NCI-H2227 treated with DMSO at 0.1 percent for 48 hours (cell line): ENCODE data around the gene CLMN.

Experiments
- DNase-seq: peaks from one replicate; lab custom pipeline; 2025; lab: John Stamatoyannopoulos, UW

Gene CLMN, protein sequence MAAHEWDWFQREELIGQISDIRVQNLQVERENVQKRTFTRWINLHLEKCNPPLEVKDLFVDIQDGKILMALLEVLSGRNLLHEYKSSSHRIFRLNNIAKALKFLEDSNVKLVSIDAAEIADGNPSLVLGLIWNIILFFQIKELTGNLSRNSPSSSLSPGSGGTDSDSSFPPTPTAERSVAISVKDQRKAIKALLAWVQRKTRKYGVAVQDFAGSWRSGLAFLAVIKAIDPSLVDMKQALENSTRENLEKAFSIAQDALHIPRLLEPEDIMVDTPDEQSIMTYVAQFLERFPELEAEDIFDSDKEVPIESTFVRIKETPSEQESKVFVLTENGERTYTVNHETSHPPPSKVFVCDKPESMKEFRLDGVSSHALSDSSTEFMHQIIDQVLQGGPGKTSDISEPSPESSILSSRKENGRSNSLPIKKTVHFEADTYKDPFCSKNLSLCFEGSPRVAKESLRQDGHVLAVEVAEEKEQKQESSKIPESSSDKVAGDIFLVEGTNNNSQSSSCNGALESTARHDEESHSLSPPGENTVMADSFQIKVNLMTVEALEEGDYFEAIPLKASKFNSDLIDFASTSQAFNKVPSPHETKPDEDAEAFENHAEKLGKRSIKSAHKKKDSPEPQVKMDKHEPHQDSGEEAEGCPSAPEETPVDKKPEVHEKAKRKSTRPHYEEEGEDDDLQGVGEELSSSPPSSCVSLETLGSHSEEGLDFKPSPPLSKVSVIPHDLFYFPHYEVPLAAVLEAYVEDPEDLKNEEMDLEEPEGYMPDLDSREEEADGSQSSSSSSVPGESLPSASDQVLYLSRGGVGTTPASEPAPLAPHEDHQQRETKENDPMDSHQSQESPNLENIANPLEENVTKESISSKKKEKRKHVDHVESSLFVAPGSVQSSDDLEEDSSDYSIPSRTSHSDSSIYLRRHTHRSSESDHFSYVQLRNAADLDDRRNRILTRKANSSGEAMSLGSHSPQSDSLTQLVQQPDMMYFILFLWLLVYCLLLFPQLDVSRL

DNA sequence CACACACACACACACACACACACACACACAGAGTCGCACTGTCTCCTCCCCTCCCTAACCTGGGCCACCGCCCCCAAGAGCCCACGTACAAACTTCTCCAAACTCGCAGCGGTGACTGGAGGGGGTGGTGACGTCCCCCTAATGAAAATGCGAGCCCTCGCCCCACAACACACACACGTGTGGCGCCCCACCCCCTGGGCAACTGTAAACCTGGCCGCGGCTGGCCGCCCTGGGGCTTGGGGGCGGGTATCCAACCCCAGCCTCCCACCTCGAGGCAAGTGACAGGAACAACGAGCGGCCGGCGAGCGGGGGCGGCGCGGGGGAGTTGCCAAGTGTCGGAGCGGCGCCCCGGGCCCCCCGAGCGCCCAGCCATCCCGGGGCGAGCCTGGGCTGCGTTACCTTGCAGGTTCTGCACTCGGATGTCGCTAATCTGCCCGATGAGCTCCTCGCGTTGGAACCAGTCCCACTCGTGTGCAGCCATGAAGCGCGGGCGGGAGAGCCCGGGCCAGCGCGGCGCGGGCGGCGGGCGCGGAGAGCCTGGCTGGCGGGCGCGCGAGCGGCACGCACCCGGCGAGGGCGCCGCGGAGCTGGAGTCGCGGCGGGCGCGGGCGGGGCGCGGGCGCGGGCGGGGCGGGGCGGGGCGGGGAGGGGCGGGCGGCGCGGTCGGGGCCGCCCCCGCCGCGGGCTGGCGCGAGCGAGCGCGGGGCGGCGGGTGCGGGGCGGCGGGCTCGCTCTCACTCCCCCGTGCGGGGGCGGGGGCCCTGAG, at the start of gene CLMN:
Gene CLMN (minus strand): TSS at position 597 of the 766 bp plus-strand sequence. CDS start 116 bp downstream, at position 481.
- peak; percentile 54 for DNase-seq

DNA sequence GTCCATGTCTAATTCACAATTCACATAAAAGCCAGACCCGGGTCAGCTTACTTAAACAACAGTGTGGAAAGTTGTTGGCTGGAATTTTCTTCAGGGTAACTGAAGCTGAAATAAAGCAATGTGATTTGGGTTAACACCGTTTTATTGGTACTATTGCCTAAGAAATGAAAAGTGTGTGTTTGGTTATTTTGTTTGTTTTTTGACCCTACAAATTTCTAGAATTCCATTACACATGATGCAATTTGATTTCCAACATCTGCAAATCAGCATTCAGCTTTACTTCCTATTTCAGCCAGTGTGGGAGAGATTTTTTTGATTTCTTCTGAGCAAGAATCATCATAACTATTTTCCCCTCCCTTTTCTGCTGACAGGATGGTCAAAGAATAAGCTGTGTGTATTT, 45.7 kb upstream of the CLMN start:
- DNase-seq = no peak

DNA sequence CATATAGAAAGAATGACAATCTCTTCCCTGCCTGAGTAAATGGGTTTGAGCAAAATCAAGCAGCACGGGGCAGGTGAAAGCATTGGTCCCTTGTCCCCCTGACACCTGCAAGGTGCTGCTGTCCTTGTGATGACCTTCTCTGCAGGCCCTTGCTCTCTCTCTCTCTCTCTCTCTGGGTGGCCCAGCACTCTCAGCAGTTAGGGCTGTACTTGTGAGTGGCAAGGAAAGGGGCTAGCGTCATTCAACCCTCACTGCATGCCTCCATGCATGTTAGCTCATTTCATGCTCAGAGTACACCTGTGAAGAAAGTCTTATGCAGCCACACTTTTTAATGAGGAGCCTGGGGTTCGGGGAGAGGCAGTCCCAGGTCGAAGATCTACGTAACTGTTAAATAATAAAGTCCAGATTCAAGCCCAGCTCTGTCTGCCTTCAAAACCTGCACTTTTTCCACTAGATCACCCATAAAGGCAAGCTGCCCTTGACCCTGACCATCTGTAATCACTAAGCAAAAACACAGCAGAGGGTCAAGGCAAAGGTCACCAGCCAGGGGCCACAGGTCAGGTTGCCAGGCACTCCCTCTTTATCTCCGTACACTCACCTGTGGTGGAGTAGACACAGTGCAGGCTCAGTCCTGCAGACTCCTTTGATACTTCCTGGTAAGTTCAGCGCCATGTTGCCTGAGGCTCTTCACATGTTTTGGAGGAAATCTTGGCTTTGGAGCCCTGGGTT, 44.9 kb upstream of the CLMN start:
- no peak for DNase-seq

DNA sequence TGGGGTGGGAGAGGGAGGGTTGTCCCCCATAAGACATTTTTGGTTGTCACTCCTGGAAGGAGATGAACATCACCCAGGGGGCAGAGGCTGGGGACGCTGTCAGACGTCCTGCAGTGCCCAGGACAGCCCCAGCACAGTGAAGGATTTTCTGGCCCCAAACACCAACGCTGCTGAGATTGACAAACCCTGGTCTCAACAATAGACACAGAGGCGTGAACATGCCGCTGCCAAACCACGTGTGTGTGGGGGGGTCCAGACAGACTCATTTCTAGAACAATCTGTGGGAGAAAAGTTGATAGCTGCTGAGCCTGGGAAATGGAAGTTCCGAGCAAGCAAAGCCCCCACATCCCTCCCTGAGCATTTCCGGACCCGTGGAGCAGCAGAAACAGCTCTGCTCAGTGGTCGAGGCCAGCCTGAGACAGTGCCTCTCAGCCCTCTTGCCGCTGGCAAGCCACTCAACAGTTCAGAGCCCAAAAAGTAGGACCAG, 43.8 kb upstream of the CLMN start:
- no peak for DNase-seq

DNA sequence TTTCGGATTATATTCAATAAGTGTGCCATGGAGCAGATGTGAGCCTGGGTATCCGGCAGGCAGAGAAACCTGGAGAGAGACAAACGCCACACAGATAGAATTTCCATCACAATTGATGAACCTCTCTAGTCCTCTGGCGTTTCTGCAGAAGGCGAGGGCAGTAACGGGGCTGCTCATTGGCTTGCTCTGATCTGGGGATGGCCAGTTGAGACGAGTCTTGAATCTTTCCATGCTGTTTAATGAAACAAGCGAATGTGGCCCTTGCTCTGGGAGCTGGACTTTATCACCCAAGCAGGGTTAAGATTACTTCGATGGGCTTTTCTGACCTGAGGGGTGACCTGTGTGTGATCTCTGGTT, 42.4 kb upstream of the CLMN start:
- DNase-seq = no peak

DNA sequence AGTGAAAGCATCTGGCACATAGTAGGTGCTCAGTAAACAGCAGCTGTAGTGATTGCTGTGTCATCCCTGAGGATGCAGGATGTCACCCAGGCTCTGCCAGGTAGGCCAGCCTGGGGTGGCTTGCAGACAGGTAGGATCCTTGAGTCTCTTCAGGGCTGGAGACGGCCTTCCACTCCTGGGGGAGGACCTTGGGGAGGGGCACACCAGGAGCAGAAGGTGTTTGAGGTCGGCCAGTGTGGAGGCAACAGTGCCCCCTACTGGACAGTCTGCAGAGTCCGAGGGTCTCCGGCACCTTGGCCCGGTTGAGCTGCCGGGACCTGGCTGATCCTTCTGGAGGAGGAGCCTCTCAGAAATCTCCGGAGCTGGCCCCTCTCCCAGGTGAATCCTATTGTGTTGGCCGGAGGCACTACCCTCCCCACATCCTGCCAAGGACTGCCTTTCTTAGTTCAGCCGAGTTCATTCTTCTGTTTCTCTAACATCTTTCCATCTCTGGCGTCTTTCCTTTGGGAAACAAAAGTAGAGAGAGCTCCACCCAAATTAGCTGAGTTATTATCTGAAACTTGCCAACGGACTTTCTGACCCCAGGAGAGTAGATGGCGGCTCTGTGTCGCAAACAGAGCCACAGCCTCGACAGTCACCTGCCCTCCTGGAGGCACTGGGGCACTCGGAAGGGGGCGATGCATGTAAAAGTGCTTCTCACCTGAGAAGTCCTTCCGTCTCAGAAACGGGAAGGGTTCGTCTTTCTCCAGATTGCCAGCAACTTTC, 41.8 kb upstream of the CLMN start:
- DNase-seq = no peak

DNA sequence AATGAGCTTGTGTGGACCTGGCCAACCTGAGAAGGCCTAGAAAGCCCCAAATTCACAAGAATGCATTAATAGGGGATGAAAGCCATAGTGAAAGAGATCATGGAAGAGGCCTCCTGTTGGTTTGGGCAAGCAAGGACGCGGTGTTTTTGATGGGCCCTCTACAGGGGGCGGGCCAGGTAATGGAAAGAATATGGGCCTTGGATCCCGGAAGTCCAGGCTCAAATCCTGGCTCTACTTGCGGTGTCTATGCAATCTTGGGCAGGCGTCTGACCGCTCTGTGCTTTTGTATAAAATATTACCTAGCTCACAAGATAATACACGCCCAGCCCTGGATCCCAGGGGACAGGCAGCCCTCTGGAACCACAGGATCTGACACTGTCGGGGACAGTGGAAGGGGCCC, 41.1 kb upstream of the CLMN start:
- DNase-seq = no peak

DNA sequence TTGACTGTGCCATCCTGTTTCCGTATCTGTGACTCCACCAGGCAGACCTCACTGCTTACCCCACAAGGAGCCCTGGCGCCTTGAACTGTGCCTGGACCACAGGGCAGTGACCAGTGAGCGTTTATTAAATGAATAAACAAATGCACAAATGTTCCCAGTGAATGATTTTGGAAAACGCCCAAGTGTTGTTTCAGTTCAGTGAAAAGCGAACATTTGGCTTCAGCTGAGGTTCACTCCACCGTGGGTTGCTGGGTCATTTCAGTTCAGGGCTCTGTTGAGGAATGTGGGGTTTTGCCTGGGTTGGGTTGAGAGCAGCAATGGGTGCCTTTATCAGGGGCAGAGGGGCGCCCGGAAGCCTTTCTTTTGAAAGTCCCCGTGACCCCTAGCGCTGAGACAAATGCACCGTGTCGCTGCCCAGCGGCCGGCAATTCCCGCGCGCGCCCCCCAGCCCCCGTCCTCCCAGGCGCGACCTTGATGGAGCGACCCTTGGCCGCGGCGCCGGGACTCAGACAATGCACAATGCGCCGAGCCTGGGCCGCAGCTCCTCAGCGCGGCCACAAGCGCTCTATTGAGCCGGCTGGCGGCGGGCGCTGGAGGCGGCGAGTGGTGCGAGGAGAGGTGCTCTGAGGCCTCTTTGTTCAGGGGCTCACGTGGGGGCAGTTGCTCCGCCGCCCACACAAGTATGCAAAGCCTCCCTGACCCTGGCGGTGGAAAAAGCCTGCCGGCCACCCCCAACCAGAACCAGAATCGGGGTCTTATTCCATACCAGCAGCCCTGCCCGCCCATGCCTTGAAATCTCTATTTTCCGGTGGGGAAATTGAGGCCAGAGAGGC, 40.5 kb upstream of the CLMN start:
- no peak for DNase-seq

DNA sequence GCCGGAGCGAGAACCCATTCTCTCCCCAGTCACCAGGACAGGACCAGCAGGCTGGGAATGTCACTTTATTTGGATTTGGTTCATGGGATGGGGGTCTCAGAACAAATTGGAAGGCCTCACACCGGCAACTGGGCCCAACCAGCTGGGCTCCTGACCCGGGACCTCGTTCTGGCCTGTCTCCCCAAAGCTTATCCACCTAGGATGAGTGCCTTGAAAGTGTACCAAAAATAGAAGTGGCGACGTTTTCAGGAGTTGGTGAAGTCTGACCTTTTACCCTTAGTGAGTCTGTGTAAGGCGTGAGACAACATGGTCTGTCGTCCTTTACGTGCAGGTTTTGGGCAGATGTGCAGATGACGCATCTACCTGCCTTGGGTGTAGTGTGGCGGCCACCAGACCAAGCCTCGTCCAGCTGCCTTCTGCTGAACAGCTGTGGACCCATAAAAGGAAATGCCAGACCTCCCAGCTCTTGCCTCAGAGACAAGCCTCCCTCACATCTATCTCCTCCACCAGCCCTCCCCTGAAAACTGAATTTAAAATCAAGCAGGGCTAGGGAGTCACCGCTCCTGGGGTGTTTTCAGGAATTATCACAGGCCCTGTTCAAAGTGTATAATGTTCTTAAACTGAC, 36.6 kb upstream of the CLMN start:
- DNase-seq = no peak

DNA sequence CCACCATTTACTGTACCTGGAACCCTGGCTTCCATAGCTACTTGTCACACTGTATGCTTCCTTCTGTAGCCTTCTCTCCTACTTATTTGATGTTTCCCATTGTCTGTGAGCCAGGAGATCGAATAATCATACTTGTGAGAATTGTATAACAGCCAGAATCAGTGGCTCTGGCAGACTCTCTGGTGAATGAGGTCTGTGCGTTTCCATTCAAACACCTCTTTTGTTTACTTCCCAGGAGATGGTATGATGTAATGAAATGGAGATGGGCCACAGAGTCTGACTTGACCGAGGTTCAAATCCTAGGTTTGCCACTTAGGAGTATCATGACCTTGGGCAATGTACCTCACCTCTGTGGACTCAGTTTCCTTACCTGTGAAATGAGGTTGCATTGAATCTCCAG, 35.7 kb upstream of the CLMN start:
- DNase-seq = no peak

DNA sequence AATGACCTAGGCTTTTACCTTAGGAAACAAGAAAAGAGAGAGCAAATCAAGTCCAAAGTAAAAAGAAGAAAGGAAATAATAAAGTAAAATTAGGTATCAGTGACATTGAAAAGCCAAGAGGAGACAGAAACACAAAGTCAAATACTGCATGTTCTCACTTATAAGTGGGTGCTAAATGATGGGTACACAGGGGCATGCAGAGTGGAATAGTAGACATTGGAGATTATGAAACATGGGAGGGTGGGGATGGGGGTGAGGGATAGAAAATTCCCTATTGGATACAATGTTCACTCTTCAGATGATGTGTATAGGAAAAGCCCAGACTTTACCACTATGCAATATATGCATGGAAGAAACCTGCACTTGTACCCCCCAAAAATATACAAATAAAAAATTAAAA, 35.1 kb upstream of the CLMN start:
- DNase-seq = no peak

DNA sequence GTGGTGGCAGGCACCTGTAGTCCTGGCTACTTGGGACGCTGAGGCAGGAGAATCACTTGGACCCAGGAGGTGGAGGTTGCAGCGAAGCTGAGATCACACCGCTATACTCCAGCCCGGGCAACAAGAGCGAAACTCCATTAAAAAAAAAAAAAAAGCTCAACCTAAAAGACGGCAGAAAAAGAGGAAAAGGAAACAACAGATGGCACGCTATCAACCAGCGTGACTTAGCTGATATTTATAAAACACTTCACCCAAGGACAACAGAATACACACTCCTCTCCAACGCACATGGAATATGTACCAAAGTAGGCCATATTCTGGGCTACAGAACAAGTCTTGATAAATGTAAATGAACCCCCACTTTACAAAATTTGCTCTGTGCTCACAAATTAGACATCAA, 34.0 kb upstream of the CLMN start:
- no peak for DNase-seq

DNA sequence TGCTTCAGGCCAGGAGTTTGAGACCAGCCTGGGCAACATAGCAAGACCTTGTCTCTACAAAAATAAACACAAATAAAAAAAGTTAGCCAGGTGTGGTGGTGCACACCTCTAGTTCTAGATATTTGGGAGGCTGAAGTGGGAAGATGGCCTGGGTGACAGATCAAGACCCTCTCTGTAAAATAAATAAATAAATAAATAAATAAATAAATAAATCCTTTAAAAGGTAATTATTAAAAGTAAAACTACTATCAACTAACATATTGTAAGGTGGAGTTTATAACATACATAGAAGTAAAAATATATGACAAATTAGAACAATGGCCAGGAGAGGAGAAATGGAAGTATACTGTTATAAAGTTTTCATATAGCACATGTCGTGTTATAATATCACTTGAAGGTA, 33.3 kb upstream of the CLMN start:
- no peak for DNase-seq

DNA sequence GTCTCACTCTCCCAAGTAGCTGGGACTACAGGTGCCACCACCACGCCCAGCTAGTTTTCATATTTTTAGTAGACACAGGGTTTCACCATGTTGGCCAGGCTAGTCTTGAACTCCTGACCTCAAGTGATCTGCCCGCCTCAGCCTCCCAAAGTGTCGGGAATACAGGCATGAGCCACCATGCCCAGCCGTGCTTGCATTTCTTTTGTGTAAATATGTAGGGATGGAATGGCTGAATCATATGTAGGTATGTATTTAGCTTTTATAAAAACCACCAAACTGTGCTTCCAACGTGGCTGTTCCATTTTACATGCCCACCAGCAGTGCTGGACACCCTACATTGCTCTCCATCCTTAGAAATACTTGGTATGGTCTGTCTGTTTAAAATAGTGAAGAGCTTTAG, 32.8 kb upstream of the CLMN start:
- DNase-seq = no peak

DNA sequence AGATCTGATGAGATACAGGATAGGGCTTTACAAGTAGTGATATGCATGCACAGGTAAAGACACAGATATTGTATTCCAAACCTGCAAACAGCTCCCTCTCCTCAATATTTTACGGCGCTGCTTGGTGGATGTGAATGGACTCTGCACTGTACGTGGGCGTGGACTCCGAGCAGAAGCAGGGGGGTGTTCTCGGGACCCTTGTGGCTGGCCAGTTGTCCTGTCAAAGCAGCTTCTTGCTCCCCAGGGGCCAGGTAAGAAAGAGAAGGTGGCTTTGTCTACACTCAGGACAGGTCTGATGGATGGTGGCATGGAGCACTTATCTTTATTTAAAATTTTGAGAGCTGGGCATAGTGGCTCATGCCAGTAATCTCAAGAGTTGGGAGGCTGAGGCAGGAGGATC, 29.5 kb upstream of the CLMN start:
- no peak for DNase-seq

DNA sequence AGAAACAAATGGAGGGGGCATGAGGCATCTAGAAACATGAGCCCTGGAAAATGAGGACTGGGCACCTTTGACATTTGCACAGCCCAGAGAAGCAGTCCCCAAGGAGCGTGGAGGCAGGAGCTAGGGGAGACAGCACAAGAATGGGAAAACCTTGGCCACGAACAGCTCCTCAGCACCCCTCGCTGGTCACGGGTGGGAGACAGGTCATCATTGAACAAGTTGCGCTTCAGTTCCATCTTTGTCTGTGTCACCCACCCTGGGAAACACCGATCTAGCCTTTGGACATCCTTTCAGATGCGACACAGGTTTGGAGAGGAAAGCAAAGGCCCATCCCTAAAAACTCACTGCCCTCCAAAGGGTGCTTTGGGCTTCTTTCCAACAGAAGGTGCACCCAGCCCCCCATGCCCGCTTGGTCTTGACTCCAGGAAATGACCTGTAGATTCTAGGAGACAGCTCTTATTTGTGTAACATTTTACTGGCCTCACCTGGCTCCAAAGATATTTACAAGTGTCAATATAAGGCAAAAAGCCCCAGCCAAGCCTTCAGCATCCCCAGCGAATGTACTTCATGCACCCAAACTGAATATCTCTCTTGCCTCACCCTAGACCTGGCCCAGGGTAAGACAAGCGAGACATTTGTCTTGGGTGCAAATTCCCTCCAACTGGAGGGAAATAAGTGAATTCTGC, 28.8 kb upstream of the CLMN start:
- DNase-seq = no peak

DNA sequence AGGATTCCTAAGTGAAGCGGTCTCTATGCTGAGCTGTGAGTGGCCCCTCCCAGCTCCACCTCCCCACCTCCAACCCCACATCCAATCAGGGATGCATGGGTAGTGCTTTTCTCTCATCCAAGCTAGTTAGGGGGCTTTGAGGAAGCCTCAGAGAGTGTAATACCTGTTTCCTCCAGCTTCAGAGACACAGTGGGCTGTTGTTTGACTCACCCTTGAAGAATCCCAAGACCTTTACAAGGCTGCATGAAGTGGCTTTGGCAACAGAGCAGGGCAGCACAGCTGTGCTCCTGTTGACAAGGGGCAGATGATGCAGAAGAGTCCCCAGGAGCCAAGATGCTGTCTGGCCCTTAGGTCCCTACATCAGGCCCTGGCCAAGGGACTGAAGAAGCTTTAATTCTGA, 27.1 kb upstream of the CLMN start:
- no peak for DNase-seq

DNA sequence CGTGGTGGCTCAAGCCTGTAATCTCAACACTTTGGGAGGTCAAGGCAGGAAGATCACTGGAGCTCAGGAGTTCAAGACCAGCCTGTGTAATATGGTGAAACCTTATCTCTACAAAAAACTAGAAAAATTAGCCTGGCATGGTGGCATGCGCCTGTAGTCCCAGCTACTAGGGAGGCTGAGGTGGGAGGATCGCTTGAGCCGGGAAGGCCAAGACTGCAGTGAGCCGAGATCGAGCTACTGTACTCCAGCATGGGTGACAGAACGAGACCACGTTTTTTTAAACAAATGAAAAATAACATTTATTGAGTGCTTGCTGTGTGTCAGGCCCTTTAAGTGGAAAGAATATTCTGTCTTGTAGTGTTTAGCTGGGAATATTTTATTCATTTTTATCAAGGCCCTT, 26.6 kb upstream of the CLMN start:
- DNase-seq = no peak

DNA sequence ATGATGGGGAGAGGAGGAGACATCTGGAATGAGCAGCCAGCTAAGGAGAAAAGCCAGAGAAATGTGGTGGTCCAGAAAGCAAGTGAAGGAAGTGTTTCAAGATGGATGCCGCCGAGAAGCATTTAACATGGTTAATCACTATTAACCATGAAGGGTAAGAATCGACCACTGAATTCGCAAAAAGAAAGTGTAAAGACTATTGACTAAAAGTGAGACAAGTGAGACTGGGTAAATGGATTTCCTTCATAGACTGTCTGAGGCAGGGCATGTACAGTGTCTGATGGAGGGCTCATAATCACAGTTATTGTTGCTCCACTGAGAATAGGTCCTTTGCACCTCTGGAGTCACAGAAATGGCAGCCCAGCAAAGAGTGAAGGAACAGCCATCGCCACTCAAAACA, 25.3 kb upstream of the CLMN start:
- DNase-seq = no peak
